ENCODE data around the gene IFNL3.
"Not testable (repeated sequence)": the region's sequence is repeated elsewhere in the genome, so short reads cannot be mapped to it uniquely, and the experiment has no call there.

The IFNL3 gene

DNA sequence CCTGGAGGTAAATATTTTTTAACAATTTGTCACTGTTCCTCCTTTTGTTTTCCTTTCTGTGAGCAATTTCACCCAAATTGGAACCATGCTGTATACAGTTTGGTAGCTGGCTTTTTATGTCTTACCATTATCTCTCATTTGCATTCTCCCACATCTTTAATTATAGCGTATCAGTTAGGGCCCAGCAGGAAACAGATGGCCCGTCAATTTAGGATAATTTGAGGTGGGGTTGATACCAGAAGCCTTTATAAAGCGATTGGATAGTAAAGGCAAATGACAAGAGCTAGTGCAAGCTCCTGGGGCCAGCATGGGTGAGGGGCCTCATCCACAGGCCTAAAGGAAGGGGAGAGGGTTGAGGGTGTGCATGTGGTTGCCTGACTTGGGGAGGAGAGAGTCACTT lies 7.7 kb upstream of the IFNL3 start:
- no peak for DNase-seq

DNA sequence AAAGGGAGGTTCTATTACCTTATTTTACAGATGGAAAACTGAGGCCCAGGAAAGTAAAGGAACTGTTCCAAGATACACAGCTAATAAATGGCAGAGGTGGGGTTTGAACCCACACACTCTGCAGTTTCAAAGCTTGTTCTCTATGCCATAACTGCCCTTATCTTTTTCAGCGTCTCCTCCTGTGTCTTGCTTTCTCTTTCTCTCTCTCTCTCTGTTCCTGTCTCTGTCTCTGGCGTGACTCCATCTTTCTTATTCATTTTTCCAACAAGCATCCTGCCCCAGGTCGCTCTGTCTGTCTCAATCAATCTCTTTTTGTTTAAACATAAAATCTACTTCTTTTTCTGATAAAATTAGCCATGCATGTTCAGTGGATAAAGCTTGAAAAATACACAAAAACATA lies 7.0 kb upstream of the IFNL3 start:
- no peak for DNase-seq

DNA sequence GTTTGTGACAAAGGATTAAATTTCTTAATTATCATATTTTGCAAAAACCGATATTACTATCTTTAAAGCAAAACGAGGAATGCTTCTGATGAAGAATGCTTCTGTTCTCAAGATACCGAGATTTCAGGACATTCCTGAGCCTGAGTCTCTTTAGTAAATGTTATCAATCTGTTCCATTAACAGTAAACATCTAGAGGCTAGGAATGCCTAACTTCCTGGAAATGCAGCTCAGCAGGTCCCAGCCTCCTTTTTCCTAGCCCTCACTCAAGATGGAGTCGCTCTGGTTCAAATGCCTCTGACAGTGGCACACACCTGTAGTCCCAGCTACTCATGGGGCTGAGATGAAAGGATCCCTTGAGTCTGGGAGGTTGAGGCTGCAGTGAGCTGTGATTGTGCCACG lies 6.3 kb upstream of the IFNL3 start:
- DNase-seq = no peak

DNA sequence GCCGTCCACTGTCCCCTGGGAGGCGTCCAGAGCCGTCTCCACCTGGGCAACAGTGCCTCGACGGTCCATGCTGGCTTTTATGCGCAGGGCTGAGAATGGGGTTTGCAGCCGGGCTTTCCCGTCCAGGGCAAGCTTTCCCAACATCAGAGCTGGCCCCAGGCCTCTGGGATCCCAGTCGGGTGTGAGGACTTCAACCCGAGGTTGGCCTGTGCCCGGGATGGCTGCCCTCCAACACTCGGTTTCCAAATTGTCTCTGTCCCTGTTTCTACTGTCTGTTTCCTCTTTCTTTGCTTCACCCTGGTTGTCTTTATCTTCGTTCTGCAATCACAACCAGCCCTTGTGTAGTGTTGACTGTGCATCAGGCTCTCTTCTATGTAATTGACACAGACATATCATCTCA lies 4.0 kb upstream of the IFNL3 start, which contains the start of gene IFNL4:
TSS of gene IFNL4 (minus strand) at position 51 of the 400 bp plus-strand sequence.
- DNase-seq = no peak

DNA sequence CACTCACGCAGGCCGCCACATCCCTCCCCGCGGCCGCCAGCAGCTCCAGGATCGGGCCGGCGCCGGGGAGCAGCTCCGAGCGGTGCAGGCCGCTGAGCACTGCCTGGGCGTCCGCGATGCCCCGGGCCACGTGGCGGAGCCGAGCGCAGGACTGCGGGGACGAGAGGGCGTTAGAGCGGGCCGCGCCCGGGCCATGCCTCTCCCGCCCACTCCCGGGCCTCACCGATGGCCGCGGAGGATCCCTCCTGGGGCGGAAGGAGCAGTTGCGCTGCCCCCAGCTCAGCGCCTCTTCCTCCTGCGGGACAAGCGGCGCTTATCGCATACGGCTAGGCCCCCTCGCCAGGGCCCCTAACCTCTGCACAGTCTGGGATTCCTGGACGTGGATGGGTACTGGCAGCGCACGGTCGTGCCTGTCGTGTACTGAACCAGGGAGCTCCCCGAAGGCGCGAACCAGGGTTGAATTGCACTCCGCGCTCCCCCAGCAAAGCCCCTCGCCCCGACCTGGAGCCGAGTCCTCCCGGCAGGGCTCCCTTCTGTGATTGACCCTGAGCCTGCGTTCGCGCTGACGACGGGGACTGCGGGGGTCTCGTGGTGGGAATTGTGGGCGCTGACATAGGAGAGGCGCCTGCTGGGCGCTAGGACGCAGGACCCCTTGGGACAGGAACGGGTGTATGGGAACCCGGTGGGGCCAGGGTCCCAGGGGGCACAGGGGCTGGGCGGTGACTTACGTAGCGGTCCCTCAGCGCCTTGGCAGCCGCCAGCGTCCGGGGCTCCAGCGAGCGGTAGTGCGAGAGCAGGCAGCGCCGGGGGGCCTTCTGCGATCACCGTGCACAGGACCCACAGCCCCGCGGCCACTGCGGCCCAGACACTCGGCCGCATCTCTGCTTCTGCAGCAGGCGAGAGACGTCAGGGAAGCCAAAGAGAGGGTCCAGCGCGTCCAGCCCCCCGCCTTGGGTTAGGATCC lies 3.2 kb upstream of the IFNL3 start:
- DNase-seq = peak; percentile 30

DNA sequence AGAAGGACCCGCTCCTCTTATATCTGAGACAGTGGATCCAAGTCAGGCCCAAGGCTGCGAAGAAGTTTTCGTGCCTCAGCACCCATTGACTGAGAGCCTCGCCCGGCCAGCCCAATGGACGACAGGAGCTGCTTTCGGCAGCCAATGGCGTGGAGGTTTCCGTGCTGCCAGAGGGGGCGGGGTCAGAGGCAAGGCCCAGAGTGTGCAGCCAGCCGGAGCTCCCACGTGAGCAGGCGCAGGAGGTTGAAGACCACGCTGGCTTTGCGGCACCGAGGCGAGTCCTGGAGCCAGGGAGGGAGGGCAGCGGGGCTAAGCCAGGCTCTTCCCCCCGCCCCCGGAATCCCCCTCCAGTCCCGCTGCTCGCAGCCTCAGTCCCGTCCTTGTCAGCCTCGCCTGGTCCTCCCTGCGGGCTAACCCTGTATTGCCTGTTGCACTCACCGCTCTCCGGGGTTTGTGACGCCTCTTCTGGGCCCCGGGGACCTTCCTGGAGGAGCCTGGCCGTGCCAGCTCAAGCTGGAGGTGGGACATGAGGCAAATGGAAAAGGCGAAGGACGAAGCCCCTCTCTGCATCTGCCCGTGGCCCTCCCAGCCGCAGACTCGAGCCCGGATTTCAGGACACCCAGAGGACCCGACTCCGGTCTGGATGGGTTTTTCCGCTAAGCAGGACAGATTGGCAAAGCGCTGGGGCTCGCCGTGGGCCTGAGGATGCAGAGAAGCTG lies 2.3 kb upstream of the IFNL3 start:
- DNase-seq = peak; percentile 64

DNA sequence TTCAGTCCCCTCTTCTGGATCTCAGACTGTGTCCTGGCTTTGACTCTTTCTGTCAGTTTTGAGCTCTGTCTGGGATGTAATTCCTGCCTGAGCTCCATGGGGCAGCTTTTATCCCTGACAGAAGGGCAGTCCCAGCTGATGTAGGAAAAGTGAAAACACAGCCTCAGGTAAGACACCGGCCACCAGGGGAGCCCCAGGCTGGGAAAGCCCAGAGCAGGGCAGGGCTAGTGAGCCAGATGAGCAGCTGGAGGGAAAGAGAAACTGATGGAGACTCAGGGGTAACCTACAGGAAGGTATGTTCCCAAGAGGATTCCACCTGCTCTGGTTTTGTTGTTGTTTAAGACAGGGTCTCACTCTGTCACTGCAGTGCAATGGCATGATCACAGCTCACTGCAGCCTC lies 360 bp upstream of the IFNL3 start:
- DNase-seq = not testable (repeated sequence)

DNA sequence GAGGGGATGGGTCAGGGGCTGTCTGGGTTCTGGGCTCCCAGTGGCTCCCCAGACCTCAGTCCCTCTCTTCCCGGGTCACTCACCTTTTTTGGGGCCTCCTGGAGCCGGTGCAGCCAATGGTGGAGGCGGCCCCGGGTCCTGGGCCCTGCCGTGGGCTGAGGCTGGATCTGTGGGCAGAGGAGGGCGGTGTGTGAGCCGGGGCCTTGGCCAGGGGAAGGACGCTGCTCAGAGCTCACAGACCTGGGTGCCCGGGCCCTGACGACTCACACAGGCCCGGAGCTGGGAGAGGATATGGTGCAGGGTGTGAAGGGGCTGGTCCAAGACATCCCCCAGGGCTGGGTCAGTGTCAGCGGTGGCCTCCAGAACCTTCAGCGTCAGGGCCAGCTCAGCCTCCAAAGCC lies 1.1 kb downstream of the IFNL3 start:
- DNase-seq = not testable (repeated sequence)

DNA sequence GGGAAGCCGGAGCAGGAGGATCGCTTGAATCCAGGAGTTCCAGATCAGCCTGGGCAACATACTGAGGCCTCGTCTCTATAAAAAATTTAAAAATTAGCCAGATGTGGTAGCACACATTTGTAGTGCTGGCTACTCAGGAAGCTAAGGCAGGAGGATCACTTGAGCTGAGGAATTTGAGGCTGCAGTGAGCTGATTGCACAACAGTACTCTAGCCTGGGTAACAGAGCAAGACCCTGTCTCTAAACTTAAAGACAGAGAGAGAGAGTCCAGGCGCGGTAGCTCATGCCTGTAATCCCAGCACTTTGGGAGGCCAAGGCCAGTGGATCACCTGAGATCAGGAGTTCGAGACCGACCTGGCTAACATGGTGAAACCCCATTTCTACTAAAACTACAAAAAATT lies 4.4 kb downstream of the IFNL3 start:
- DNase-seq = no peak

DNA sequence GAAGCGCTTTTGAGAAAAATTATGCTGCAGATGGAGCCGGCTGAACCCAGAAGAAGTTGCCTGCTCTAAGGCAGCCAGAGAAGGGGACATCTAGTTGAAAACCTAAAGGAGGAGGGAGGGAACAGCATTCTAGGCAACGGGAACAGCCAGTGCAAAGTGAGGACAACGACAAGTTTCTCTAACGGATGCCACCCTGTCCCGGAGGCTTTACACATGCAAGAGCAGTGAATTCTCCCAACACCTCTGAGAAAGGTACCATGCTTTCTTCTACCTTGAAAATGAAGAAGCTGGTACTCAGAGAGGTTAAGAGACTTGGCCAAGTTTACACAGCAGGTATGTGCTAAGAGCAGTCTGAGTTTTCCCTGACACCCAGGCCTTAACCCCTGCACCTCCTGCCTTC lies 5.9 kb downstream of the IFNL3 start:
- no peak for DNase-seq

DNA sequence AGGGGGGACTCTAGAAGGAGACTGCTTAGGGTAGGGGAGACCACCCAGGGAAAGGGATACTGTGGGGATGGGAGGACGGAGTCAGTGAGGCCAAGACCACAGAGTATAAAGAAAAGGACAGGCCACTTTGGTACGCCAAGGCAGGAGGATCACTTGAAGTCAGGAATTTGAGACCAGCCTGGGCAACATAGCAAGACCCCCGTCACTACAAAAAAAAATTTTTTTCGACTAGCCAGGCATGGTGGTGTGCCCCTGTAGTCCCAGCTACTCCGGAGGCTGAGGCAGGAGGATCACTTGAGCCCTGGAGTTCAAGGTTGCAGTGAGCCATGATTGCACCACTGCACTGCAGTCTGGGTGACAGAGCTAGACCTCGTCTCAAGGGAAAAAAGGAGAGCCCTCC lies 6.6 kb downstream of the IFNL3 start:
- no peak for DNase-seq

DNA sequence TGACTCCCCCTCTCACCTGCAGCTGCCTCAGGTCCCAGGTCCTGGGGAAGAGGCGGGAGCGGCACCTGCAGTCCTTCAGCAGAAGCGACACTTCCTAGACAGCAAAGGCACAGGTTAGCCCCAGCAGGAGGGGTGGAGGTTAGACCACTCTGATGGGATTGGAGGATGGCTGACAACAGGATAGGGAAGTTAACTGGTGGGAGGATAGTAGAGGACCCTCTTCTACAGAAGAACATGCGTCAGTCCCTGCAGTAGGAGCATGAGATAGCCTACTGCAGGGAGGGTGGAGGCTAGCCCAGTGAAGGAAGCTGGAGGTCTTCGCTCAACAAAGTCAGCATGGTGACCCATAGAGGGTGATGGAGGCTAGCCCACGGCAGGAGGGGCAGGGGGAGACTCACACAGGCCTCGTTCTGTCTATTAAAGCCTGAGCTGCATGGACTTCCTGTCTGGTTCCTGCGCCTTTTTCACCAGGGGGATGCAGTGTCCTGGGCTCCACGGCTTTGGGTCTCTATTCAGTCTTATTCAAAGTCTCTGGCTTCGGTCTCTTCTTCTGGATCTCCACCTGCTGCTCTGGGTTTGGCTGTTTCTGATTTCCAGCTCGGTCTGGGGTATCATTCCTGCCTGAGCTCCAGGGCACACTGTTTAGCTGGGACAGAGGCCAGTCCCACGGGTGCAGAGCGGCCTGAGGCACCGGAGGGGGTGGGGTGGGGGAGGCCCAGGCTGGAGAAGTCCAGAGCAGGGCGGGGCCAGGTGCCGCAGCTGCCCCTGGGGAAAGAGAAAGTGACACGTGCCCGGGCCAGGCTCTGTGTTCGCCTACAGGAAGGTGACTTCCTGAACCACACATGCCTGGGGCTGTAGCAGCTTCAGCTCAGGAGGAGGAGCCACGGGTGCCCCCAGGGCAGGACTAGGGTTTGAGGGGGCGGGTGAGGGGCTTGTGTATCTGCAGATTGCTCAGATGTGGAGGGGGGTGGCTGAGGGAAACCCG lies 7.3 kb downstream of the IFNL3 start:
- peak; percentile 68 for DNase-seq

DNA sequence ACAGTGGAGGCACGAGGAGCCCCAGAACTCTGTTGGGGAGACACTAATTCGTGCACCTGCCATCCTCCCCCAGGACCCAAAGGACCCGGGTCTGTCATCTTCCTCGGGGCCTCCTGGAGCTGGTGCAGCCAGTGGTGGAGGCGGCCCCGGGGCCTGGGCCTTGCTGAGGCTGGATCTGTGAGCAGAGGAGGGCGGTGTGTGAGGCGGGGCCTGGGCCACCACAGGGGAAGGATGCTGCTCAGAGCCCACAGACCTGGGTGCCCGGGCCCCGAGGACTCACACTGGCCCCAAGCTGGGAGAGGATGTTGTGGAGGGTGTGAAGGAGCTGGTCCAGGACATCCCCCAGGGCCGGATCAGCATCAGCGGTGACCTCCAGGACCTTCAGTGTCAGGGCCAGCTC lies 8.3 kb downstream of the IFNL3 start:
- DNase-seq = peak; percentile 7

DNA sequence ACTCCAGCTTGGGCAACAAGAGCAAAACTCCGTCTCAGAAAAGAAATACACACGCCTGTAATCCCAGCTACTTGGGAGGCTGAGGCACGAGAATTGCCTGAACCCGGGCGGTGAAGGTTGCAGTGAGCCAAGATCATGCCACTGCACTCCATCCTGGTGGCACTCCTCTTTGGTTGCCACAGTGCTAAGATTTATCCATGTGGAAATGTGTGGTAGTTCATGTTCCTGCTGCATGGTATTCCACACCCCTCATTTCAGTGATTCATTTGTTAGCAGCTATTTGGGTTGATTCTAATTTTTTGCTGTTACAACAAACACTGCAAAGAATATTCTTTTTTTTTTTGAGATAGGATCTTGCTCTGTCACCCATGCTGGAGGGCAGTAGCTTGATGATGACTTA lies 12.1 kb downstream of the IFNL3 start:
- no peak for DNase-seq

DNA sequence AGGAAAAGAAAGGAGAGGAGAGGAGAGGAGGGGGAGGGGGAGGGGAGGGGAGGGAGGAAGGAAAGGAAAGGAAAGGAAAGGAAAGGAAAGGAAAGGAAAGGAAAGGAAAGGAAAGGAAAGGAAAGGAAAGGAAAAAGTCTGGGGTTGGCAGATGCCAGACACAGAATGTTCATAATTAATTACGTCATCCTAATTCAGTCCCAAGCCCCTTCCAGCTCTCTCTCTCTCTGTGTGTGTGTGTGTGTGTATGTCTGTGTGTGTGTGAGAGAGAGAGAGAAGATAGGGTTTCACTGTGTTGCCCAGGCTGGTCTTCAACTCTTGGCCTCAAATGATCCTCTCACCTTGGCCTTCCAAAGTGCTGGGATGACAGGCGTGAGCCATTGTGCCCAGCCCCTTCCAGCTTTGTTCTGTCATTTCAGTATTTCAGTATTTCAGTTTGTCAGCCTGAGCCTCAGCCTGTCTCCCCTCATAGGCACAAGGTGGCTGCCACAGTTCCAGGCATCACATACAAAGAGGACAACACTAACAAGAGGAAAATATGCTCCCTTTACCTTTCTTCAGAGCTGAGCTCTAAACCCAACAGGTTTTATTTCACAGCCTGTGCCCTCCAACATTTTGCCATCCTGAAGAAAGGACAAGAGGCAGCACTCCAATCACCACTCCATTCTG lies 14.6 kb downstream of the IFNL3 start:
- no peak for DNase-seq

DNA sequence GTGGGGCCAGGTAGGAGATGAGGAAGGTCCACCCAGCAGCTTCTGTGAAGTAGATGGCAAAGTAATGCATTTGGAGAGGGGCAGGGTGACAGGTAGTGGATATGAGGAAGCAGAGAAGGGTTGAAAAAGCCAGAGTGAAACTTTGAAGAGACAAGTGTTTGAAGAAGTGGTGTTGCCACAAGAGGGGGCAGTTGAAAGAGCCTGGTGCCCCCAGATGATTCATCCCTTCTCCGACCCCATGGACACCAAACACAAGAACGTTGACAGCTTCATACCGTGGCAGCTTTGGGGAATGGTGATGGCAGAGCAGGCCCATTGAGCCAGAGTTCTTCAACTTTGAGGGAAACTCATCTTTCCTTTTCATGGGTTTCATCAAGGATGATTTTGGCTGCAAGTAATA lies 19.9 kb downstream of the IFNL3 start:
- DNase-seq = no peak

DNA sequence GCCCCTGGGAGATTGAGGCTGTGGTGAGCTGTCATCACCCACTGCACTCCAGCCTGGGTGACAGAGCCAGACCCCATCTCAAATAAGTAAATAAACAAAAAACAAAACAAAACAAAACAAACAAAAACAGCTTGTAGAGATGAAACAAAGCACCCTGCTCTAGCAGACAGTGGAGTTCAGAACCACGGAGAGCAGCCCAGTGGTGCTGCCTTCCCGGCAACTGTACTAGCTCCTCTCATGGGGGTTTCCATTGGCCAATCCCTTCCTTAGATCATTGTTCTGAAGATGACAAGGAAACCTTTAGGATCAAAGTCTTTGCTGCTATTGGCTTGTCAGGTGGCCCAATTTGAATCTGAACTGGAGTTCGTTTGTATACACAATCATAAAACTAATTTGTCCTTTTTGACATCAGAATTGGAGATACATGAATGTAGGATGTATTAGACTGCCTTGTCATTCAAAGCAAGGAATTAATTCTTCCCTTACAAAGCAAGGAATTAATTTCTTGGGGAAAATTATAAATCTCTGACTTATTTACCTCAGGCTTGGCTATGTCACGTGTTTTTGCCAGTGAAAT lies 21.0 kb downstream of the IFNL3 start:
- DNase-seq = peak; percentile 13

DNA sequence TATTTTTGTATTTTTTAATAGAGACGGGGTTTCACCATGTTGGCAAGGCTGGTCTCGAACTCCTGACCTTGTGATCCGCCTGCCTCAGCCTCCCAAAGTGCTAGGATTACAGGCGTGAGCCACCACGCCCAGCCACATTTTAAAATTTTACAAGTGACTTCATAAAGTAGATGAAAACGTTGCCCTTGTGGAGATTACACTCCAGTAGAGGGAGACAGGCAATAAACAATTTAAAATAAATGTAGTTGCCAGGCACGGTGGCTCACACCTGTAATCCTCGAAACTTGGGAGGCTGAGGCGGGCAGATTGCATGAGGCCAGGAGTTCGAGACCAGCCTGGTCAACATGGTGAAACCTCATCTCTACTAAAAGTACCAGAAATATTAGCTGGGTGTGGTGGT lies 25.7 kb downstream of the IFNL3 start:
- DNase-seq = not testable (repeated sequence)

DNA sequence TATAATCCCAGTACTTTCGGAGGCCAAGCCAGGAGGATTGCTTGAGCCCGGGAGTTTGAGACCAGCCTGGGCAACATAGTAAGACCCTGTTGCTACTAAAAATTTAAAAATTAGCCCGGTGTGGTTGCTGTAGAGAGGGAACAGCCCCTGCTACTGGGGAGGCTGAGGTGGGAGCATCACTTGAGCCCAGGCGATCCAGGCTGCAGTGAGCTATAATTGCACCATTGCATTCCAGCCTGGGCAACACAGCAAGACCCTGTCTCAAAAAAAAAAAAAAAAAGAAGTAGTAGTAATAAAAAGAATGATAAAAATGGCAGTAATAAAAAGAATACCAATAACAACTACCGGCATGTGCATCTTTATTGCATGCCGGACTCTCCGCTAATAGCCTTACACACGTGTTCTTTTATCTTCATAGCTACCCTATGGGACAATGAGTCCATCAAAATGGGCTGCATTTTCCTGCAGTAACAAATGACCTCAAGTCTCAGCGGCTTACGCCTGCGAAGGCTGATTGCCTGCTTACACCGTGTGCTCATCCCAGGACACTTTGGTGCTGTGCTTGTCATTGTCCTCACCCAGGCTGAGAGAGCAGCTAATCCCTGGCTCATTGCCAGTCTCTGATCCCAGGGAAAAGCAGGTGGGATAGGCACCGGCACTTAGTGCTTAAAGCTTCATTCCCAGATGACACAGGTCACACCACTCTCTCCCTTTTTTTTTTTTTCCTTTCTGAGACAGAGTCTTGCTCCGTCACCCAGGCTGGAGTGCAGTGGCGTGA lies 26.4 kb downstream of the IFNL3 start:
- DNase-seq = no peak

DNA sequence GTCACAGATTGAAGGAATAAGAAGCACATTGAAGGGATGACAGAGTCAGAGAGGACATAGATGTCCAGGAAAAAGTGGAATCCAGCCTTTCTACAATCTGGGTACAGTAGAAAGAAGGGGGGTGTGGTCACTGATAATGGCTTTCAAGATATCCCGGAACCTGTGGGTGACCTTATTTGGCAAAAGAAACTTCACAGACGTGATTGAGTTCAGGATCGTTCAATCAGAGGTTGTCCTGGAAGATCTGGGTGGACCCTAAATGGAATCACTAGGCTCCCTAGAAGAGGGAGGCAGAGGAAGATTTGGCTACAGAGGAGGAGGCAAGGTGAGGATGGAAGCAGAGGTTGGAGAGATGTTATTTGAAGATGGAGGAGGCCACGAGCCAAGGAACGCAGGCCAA lies 27.7 kb downstream of the IFNL3 start:
- DNase-seq = no peak

DNA sequence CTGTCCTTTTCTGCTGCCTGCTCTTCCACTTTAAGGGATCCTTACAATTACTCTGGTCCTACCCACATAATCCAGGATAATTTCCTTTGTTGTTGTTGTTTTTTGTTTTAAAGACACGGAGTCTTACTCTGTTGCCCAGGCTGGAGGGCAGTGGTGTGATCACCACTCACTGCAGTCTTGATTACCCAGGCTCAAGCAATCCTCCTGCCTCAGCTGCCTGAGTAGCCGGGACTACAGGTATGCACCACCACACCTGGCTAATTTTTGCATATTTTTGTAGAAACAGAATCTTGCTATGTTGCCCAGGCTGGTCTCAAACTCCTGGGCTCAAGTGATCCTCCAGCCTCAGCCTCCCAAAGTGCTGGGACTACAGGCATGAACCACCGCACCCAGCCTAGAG lies 29.5 kb downstream of the IFNL3 start:
- not testable (repeated sequence) for DNase-seq

All from stimulated activated CD4-positive, alpha-beta T cell treated with anti-CD3 and anti-CD28 coated beads, Interleukin-15, amount 100 ng/mL, for 24 hours (primary cell).